DND-41 (cell line): ENCODE data around the gene ACTL10.

Experiments
- ATAC-seq: fragments of 200-7000 bp; cut with Tn5 transposase; 3 replicates; pipeline ENCODE4 v1.9.1; 2021; ENCODE audit warnings: low read depth; ENCODE audit not compliant: insufficient read depth
- DNase-seq: peaks from one replicate; pipeline ENCODE4 v3.0.0-alpha.2; 2020
- H2AFZ ChIP-seq: 2 replicates; pipeline ENCODE4 v1.6.0; 2012; ENCODE audit warnings: low read depth, low read length
- H3K27ac ChIP-seq: 2 replicates; pipeline ENCODE4 v1.5.1; 2012; ENCODE audit warnings: low read length, inconsistent platforms
- H3K27me3 ChIP-seq: fragments of 200-600 bp; sonication (generic); 2 replicates; pipeline ENCODE4 v1.6.0; 2012; ENCODE audit warnings: low read length, mild to moderate bottlenecking, inconsistent platforms; ENCODE audit not compliant: insufficient read depth, poor library complexity
- H3K36me3 ChIP-seq: 2 replicates; pipeline ENCODE4 v1.5.1; 2012; ENCODE audit warnings: low read length, inconsistent platforms; ENCODE audit not compliant: insufficient read depth
- H3K4me1 ChIP-seq: 2 replicates; pipeline ENCODE4 v1.5.1; 2012; ENCODE audit warnings: mild to moderate bottlenecking, low read length; ENCODE audit not compliant: insufficient read depth
- H3K4me2 ChIP-seq: 2 replicates; pipeline ENCODE4 v1.6.0; 2012; ENCODE audit warnings: mild to moderate bottlenecking, moderate library complexity, low read length, inconsistent platforms; ENCODE audit not compliant: insufficient read depth
- H3K4me3 ChIP-seq, 2 experiments: fragments of 200-600 bp in 1 of 2; shearing (Covaris generic) in 1 of 2; 2 replicates each; pipeline ENCODE4 v1.5.1; 2012 to 2016; ENCODE audit warnings: inconsistent platforms in 2 of 2, low read length in 2 of 2, mild to moderate bottlenecking in 2 of 2, low read depth in 1 of 2, moderate library complexity in 1 of 2
- H3K79me2 ChIP-seq: 2 replicates; pipeline ENCODE4 v1.6.0; 2012; ENCODE audit warnings: low read length, inconsistent platforms; ENCODE audit not compliant: insufficient read depth
- H3K9ac ChIP-seq: 2 replicates; pipeline ENCODE4 v1.6.0; 2012; ENCODE audit warnings: low read depth, mild to moderate bottlenecking, inconsistent platforms, low read length, moderate library complexity
- H3K9me3 ChIP-seq: 2 replicates; pipeline ENCODE4 v1.5.1; 2012; ENCODE audit warnings: low read length, moderate library complexity, mild to moderate bottlenecking, inconsistent platforms; ENCODE audit not compliant: insufficient read depth, severe bottlenecking
- H4K20me1 ChIP-seq: 2 replicates; pipeline ENCODE4 v1.6.0; 2012; ENCODE audit warnings: low read length; ENCODE audit not compliant: insufficient read depth
- CTCF ChIP-seq: IDR thresholded peaks from 2 replicates; pipeline ENCODE4 v1.5.1; 2012; ENCODE audit warnings: borderline replicate concordance, low read length, moderate library complexity, mild to moderate bottlenecking; ENCODE audit not compliant: poor library complexity, severe bottlenecking; ENCODE audit errors: extremely low read depth
- EZH2 ChIP-seq: IDR thresholded peaks from 3 replicates; pipeline ENCODE4 v1.6.1; 2012; ENCODE audit warnings: borderline replicate concordance, low read depth, mild to moderate bottlenecking, moderate library complexity, low read length, inconsistent platforms; ENCODE audit not compliant: severe bottlenecking

The ACTL10 gene

GRCh38 chr20:33681288-33681687 is 14.5 kb downstream of the ACTL10 start:
- no peak for ATAC-seq
- Histone ChIP-seq H3K4me1 (peaks cover 32% of the 10 kb centered on the region), H3K4me3 (no peak overlapping the region), H3K36me3 (peaks cover 90% of the 10 kb centered on the region), H2AFZ (no peak overlapping the region), H3K27ac (0 out of 2 replicates have a peak overlapping the region, but pooled peaks have one; percentile 5), H4K20me1 (peaks cover 92% of the 10 kb centered on the region), H3K27me3 (no peaks in the 10 kb centered on the region), H3K79me2 (peaks cover 68% of the 10 kb centered on the region), H3K9me3 (no peaks in the 10 kb centered on the region), H3K9ac (no peak overlapping the region), H3K4me2 (no peak overlapping the region)
- no peak for TF ChIP-seq CTCF
- TF ChIP-seq EZH2: no peak
- no peak for DNase-seq

GRCh38 chr20:33681728-33682353 is 15.1 kb downstream of the ACTL10 start:
- Histone ChIP-seq H3K9ac (peak overlapping the region; percentile 23; the same call in 1 of the 2 replicates), H3K9me3 (no peaks in the 10 kb centered on the region), H3K4me1 (peaks cover 36% of the 10 kb centered on the region), H4K20me1 (peaks cover 87% of the 10 kb centered on the region), H3K4me2 (peak overlapping the region; percentile 95), H3K27ac (peak overlapping the region; percentile 49), H3K27me3 (no peaks in the 10 kb centered on the region), H3K36me3 (peaks cover 85% of the 10 kb centered on the region), H3K4me3 (no peak overlapping the region), H3K79me2 (peaks cover 68% of the 10 kb centered on the region), H2AFZ (no peak overlapping the region)
- TF ChIP-seq CTCF: no peak
- DNase-seq: no peak
- no peak for ATAC-seq

- peaks cover 64% of the 10 kb centered on the region for H3K79me2 ChIP-seq
- no peak for TF ChIP-seq EZH2
- no peak for TF ChIP-seq CTCF
- H4K20me1 ChIP-seq: peaks cover 59% of the 10 kb centered on the region
- peak overlapping the region; percentile 34 to 74 for H3K4me3 ChIP-seq
- H3K9me3 ChIP-seq: no peaks in the 10 kb centered on the region
- peak overlapping the region; percentile 95 for H3K4me2 ChIP-seq
- peak; percentile 42 for DNase-seq
- H3K4me1 ChIP-seq: peaks cover 48% of the 10 kb centered on the region
- H2AFZ ChIP-seq: 0 out of 2 replicates have a peak overlapping the region, but pooled peaks have one; percentile 13
- peak overlapping the region; percentile 70 for H3K9ac ChIP-seq
- no peak for ATAC-seq
- H3K27me3 ChIP-seq: no peaks in the 10 kb centered on the region
- H3K36me3 ChIP-seq: peaks cover 56% of the 10 kb centered on the region
- H3K27ac ChIP-seq: peak overlapping the region; percentile 78
Observed at GRCh38 chr20:33684533-33685327, 18.0 kb downstream of the ACTL10 start.
